ENCODE measurements around the gene RNF217. TPM values are rescaled to one million over a fixed set of nuclear protein-coding genes. Genes with fewer than 3 reads are reported as not detected.

Gene RNF217
- total RNA-seq, 3 donors from 2014 or later, result 40.1 to 43.3 (median 41.0) TPM

DNA sequence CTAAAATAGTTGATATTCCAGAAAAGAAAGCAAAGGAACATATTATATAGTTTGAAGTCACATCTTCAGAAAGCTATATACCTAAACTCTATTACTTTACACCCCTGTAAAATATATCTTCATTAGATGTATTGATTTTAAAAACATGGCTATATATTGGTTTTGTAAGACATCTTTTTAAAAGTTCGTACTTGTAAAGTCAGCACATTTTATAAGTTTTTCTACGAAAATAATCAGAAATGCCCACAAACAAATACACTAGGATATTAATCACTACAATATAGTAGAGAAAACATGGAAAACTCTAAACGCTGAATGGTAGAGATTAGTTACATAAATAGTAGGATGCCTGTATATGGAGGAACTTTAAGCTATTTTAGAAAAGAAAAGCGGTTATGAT lies 52.9 kb downstream of the RNF217 start:
- TF ChIP-seq POLR2A (IDR thresholded peaks at IDR 0.05) (no peak), POLR2AphosphoS5 (IDR thresholded peaks at IDR 0.05) (no peak), CTCF (IDR thresholded peaks at IDR 0.05) (no peak)
- H3K27ac ChIP-seq, result no peak overlapping the region
- H3K4me1 ChIP-seq, result no peaks in the 10 kb centered on the region
- H3K36me3 ChIP-seq, result no peaks in the 10 kb centered on the region
- intact Hi-C loops (cut with DNase I; ENCODE audit: low total_unique reads), result no loop called here
- H3K27me3 ChIP-seq, result no peaks in the 10 kb centered on the region
- no peak for DNase-seq (ENCODE audit: low spot score in 2 of 2)
- H3K9me3 ChIP-seq, result no peaks in the 10 kb centered on the region
- no peak overlapping the region for H3K4me3 ChIP-seq

DNA sequence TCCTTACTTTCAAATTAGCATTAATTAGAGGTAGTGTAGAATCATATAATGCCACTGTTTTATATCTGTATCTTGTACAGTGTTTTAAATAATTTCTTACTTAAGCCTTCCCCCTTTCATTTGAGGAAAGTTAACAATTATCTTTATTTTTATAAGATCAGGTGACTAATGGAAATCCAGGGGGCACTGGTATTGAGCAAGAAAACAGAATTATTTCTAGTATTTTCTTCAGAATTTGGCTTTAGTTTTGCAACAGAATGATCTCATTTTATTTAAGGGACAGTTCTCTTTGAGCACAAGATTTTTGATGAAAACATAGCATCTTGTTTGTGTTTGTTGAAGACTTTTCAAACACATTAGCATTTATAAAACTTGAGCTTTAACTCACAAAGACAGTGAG lies 55.9 kb downstream of the RNF217 start:
- Histone ChIP-seq H3K4me3 (no peak overlapping the region), H3K27me3 (no peaks in the 10 kb centered on the region), H3K9me3 (no peaks in the 10 kb centered on the region), H3K4me1 (no peaks in the 10 kb centered on the region), H3K27ac (no peak overlapping the region), H3K36me3 (no peaks in the 10 kb centered on the region)
- TF ChIP-seq POLR2AphosphoS5 (IDR thresholded peaks at IDR 0.05) (no peak), POLR2A (IDR thresholded peaks at IDR 0.05) (no peak), CTCF (IDR thresholded peaks at IDR 0.05) (no peak)
- intact Hi-C loops (cut with DNase I; ENCODE audit: low total_unique reads), result no loop called here
- no peak for DNase-seq (ENCODE audit: low spot score in 2 of 2)

DNA sequence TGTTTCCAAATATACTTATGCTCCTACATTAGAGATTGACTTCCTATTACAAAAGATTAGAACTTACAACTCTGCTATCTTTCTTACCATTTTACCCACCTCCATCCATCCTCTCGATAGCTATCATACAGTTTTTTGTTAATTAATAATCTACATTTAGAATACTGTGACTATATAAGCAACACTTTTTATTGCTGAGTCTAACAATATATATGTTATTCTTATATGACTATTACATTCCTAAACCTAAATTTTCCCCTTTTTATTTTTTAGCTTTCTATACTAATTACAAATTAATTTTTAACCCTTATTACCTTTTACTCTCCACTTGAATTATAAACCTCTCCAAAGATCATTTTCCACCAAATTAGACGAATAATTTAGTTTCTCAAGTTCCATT lies 57.0 kb downstream of the RNF217 start:
- no peaks in the 10 kb centered on the region for H3K36me3 ChIP-seq
- H3K9me3 ChIP-seq, result no peaks in the 10 kb centered on the region
- no peaks in the 10 kb centered on the region for H3K27me3 ChIP-seq
- TF ChIP-seq POLR2A (IDR thresholded peaks at IDR 0.05) (no peak), CTCF (IDR thresholded peaks at IDR 0.05) (no peak), POLR2AphosphoS5 (IDR thresholded peaks at IDR 0.05) (no peak)
- H3K4me3 ChIP-seq, result no peak overlapping the region
- no peak for DNase-seq (ENCODE audit: low spot score in 2 of 2)
- no peak overlapping the region for H3K27ac ChIP-seq
- H3K4me1 ChIP-seq, result no peaks in the 10 kb centered on the region
- intact Hi-C loops (cut with DNase I; ENCODE audit: low total_unique reads), result no loop called here

DNA sequence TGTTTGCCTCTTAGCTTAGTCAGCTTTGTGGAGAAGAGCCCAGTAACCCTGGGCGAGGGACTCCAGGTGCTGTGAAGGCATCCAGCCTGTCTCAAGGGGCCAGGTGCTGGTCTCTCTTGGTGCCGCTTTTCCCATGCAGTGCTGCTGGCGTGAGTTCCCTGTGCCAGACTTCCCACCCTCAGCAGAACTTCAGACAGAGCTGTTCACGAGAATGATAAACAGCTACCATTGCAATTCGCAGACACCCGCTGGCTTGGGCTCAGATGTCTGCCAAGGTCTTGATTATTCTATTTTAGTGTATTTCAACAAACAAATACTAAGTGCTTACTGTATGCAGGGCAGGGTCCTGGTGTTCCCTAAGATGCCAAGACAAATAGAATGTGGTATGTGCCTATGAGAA lies 57.7 kb downstream of the RNF217 start:
- H3K9me3 ChIP-seq, result no peaks in the 10 kb centered on the region
- H3K4me3 ChIP-seq, result no peak overlapping the region
- H3K4me1 ChIP-seq, result no peaks in the 10 kb centered on the region
- intact Hi-C loops (cut with DNase I; ENCODE audit: low total_unique reads), result no loop called here
- TF ChIP-seq POLR2AphosphoS5 (IDR thresholded peaks at IDR 0.05) (no peak), CTCF (IDR thresholded peaks at IDR 0.05) (no peak), POLR2A (IDR thresholded peaks at IDR 0.05) (no peak)
- no peaks in the 10 kb centered on the region for H3K27me3 ChIP-seq
- DNase-seq (ENCODE audit: low spot score in 2 of 2), result no peak
- H3K27ac ChIP-seq, result no peak overlapping the region
- H3K36me3 ChIP-seq, result no peaks in the 10 kb centered on the region

DNA sequence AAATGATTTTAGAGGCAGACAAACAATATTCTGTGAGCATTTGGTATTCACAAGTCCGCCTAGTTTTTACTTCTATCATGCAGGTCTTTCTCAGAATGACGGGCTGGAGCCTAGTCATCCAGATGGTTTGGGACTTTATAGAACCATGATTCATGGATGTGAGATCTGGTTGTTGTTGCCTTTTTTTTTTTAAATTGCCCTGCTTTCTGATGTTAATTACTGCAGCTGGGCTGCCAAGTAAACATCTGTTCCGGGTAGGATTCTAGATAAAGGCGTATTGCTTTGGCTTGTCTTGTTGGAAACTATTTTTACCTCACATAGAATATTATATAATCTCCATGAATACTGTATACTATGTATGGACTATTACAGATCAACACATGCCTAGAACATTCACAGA lies 58.1 kb downstream of the RNF217 start:
- Histone ChIP-seq H3K27me3 (no peaks in the 10 kb centered on the region), H3K36me3 (no peaks in the 10 kb centered on the region), H3K27ac (no peak overlapping the region), H3K9me3 (no peaks in the 10 kb centered on the region), H3K4me1 (no peaks in the 10 kb centered on the region), H3K4me3 (no peak overlapping the region)
- TF ChIP-seq POLR2A (IDR thresholded peaks at IDR 0.05), result no peak
- TF ChIP-seq POLR2AphosphoS5 (IDR thresholded peaks at IDR 0.05), result no peak
- TF ChIP-seq CTCF (IDR thresholded peaks at IDR 0.05), result no peak
- intact Hi-C loops (cut with DNase I; ENCODE audit: low total_unique reads), result no loop called here
- no peak for DNase-seq (ENCODE audit: low spot score in 2 of 2)
